Measurements from ENCODE around the gene ACTR1B.

The ACTR1B gene

GRCh38 chr2:97702731-97703470, 39.1 kb upstream of the ACTR1B start:
- peaks cover 5% of the 10 kb centered on the region for H3K27me3 Mint-ChIP-seq (ENCODE audit: low read depth, poor library complexity)
- no peak overlapping the region for H3K4me3 Mint-ChIP-seq
- no peak for DNase-seq
- H3K36me3 Mint-ChIP-seq (ENCODE audit: low read depth): no peaks in the 10 kb centered on the region
- H3K27ac Mint-ChIP-seq: peak overlapping the region; percentile 47
- no peaks in the 10 kb centered on the region for H3K9me3 Mint-ChIP-seq
- H3K4me1 Mint-ChIP-seq: peaks cover 32% of the 10 kb centered on the region
- TF ChIP-seq, protein P1, sequence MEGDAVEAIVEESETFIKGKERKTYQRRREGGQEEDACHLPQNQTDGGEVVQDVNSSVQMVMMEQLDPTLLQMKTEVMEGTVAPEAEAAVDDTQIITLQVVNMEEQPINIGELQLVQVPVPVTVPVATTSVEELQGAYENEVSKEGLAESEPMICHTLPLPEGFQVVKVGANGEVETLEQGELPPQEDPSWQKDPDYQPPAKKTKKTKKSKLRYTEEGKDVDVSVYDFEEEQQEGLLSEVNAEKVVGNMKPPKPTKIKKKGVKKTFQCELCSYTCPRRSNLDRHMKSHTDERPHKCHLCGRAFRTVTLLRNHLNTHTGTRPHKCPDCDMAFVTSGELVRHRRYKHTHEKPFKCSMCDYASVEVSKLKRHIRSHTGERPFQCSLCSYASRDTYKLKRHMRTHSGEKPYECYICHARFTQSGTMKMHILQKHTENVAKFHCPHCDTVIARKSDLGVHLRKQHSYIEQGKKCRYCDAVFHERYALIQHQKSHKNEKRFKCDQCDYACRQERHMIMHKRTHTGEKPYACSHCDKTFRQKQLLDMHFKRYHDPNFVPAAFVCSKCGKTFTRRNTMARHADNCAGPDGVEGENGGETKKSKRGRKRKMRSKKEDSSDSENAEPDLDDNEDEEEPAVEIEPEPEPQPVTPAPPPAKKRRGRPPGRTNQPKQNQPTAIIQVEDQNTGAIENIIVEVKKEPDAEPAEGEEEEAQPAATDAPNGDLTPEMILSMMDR (IDR thresholded peaks at IDR 0.05): no peak

- TF ChIP-seq, protein P1 (IDR thresholded peaks at IDR 0.05): no peak
- Mint-ChIP-seq H3K36me3 (ENCODE audit: low read depth) (no peaks in the 10 kb centered on the region), H3K27me3 (ENCODE audit: low read depth, poor library complexity) (peaks cover 5% of the 10 kb centered on the region), H3K4me3 (no peak overlapping the region), H3K4me1 (peaks cover 40% of the 10 kb centered on the region), H3K27ac (peak overlapping the region; percentile 47), H3K9me3 (no peaks in the 10 kb centered on the region)
- DNase-seq: no peak
Observed at GRCh38 chr2:97701851-97702465, 38.1 kb upstream of the ACTR1B start.

DNA sequence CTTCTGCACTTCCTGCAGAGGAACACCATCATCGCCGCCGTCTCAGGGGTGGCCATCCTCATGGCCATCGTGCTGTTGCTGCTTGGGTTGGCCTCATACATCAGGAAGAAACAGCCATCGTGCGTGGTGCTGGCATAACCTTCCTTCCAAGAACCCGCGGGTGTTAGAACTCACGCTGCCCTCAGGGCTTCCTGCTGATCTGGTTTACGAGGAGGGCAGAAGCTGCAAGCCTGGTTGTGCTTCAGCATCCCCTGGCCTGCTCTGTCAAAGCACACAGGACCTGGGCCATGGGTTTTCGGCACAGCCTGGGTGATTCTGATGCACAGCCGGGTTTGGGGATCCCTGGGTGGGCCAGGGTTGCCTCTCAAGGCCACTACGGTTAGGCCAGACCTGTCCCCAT, 37.3 kb upstream of the ACTR1B start:
- Mint-ChIP-seq H3K9me3 (no peaks in the 10 kb centered on the region), H3K27ac (no peak overlapping the region), H3K27me3 (ENCODE audit: low read depth, poor library complexity) (peaks cover under 1% of the 10 kb centered on the region), H3K4me3 (no peak overlapping the region), H3K4me1 (peaks cover 47% of the 10 kb centered on the region), H3K36me3 (ENCODE audit: low read depth) (no peaks in the 10 kb centered on the region)
- TF ChIP-seq, protein P1 (IDR thresholded peaks at IDR 0.05): no peak
- DNase-seq: no peak

GRCh38 chr2:97699765-97700444, 36.1 kb upstream of the ACTR1B start:
- DNase-seq: peak; percentile 69
- TF ChIP-seq, protein P1 (IDR thresholded peaks at IDR 0.05): peak; percentile 68
- Mint-ChIP-seq H3K4me3 (no peak overlapping the region), H3K27ac (no peak overlapping the region), H3K27me3 (ENCODE audit: low read depth, poor library complexity) (no peaks in the 10 kb centered on the region), H3K9me3 (no peaks in the 10 kb centered on the region), H3K4me1 (peaks cover 51% of the 10 kb centered on the region), H3K36me3 (ENCODE audit: low read depth) (no peaks in the 10 kb centered on the region)

DNA sequence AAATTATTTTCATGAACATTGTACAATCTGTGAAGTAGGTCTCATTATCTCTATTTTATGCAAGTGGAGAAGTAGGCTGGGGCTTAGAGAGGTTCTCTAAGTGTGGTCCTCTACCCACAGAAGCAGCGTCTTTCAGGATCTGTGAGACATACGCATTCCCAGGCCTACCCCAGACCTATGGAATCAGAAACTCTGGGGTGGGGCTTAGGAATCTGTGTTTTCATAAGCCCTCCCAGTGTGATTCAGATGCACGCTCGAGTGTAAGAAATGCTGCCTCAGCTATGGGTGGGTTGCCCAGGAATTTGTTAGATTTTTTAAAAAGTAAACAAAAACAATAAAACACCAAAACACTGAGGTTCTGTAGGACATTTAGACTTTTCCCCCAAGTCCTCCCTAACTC, 34.7 kb upstream of the ACTR1B start:
- H3K9me3 Mint-ChIP-seq: peaks cover 4% of the 10 kb centered on the region
- peak overlapping the region; percentile 29 for H3K27ac Mint-ChIP-seq
- H3K4me1 Mint-ChIP-seq: peaks cover 51% of the 10 kb centered on the region
- no peak for DNase-seq
- no peaks in the 10 kb centered on the region for H3K36me3 Mint-ChIP-seq (ENCODE audit: low read depth)
- H3K27me3 Mint-ChIP-seq (ENCODE audit: low read depth, poor library complexity): no peaks in the 10 kb centered on the region
- TF ChIP-seq, protein P1 (IDR thresholded peaks at IDR 0.05): no peak
- no peak overlapping the region for H3K4me3 Mint-ChIP-seq

All from nephron progenitor cell (in vitro differentiated cells).